Stimulated activated CD4-positive, alpha-beta T cell treated with anti-CD3 and anti-CD28 coated beads, Interleukin-2, amount 100 ng/mL, for 48 hours (primary cell): ENCODE measurements around the gene CYBC1.
A peak's percentile ranks its signal among the peaks of the same experiment; 100 is the strongest.
"Not testable (repeated sequence)": the region's sequence is repeated elsewhere in the genome, so short reads cannot be mapped to it uniquely, and the experiment has no call there.

ENCODE experiments used
- DNase-seq, 2 donors: peaks; one replicate each; pipeline ENCODE4 v3.0.0-alpha.2; 2020

Gene CYBC1

GRCh38 chr17:82433560-82434215 is 16.9 kb downstream of the CYBC1 start:
- no peak for DNase-seq

DNA sequence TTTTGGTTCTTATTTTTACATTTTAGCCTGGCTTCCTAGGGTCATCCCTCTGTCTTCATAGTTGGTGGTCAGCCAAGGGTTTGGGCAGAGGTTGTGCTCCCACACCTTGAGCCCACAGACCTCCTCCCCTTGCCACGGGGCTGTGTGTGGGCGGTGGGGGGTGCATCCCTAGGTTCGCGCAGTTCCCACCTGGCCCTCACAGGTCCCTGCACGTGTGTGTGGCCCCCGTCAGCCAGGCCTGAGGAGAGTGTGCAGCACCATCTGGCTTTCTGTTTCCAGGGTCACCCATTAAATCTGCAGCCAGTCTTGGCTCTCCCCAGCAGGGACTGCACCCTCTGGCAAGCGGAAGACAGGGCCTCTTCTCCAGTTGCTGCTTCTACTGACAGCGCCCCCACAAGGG is 18.5 kb downstream of the CYBC1 start:
- no peak for DNase-seq

DNA sequence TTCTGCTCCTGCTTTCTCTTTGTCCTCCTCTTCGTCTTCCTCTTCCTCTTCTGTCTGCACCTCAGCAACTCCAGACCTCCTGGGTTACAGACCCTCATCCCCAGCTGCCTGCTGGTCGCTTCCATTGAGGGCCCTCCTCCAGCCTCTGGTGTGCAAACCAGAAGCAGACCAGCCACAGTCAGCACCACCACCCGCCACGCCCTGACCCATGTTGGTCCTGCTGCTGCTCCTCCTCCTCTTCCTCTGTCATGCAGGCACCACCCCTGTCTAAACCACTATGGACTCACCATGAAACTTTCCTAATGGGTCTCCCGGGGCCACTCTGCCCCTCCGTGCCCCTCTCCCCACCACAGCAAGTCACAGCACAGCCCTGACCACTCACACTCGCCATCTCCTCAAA is 20.7 kb downstream of the CYBC1 start:
- no peak for DNase-seq

DNA sequence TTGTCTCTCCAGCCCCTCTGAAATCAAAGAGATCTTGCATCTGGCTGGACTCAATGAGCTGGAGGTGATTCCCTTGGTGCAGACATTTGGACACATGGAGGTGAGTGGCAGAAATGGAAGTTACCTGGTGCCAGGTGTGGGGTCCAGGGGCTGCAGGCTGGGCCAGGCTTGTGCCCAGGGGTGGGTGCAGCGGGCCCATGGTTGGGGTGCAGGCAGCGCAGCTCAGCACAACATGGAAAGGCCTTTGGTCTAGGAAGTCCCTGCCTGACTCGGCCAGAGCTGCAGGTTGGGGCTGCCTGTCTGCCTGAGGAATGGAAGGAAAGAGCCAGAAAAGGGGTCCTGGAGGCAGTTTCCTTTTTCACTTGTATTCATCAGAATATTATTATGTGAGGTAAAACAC is 22.0 kb downstream of the CYBC1 start:
- no peak for DNase-seq

DNA sequence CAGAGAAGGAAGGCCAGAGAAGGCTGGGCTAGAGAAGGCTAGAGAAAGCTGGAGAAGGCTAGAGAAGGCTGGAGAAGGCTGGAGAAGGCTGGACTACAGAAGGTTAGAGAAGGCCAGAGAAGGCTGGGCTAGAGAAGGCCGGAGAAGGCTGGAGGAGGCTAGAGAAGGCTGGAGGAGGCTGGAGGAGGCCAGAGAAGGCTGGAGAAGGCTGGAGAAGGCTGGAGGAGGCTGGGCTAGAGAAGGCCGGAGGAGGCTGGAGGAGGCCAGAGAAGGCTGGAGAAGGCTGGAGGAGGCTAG is 25.7 kb downstream of the CYBC1 start:
- no peak for DNase-seq

GRCh38 chr17:82424001-82424862 is 26.3 kb downstream of the CYBC1 start:
- DNase-seq: peak; percentile 60 to 69

DNA sequence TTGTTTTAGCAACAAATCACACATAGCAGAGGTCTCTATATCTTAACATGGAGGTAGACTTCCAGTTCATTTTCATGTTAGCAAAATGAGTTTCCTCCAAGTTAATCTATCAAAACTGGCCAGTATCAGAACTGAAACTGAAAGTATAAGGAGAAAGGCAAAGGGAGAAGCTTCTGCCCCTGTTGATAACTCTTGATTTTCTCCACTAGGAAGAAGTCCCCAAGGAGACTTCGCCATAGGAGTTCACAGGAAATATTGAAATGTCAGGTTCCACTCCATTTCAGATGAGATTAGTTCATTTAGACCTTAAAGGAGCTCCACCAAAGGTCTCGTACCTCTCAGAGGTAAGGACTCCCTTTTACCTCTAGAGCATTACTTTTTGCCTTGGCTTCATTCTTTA is 31.0 kb downstream of the CYBC1 start:
- DNase-seq: no peak

GRCh38 chr17:82418001-82418986 is 32.3 kb downstream of the CYBC1 start, which contains the start of the genes HEXD and OGFOD3:
TSS of gene HEXD (plus strand) at chr17:82418347. CDS start at chr17:82419800, 1,453 bp downstream.
TSS of gene OGFOD3 (minus strand) at chr17:82418586. CDS start at chr17:82418485, 101 bp downstream.
- peak; percentile 75 to 82 for DNase-seq

DNA sequence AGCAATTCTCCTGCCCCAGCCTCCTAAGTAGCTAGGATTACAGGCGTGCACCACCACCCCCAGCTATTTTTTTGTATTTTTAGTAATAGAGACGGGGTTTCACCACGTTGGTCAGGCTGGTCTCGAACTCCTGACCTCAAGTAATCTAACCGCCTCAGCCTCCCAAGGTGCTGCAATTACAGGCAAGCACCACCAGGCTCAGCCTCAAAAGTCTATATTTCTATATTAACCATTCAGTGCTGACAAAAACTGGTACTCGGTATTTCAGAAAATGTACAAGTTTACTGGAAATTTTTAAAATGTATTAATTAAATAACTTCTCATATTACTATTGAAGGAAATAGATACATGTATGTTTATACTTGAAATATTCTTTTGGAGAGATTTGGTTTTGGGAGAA is 33.8 kb downstream of the CYBC1 start:
- DNase-seq: peak in 1 of 2 donors; percentile 14

GRCh38 chr17:82416264-82416663 is 34.3 kb downstream of the CYBC1 start:
- DNase-seq: no peak

DNA sequence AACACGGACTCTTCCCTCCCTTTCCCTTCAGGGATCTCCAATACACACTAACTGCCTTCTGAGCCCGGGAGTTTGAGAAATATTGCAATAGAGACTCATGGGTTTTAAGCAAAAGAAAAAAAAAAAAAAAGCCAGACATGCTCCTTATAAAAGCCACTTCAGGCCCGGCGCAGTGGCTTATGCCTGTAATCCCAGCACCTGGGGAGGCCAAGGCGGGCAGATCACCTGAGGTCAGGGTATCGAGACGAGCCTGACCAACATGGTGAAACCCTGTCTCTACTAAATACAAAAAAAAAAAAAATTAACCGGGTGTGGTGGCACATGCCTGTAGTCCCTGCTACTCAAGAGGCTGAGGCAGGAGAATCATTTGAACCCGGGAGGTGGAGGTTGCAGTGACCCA is 34.8 kb downstream of the CYBC1 start:
- DNase-seq: no peak

DNA sequence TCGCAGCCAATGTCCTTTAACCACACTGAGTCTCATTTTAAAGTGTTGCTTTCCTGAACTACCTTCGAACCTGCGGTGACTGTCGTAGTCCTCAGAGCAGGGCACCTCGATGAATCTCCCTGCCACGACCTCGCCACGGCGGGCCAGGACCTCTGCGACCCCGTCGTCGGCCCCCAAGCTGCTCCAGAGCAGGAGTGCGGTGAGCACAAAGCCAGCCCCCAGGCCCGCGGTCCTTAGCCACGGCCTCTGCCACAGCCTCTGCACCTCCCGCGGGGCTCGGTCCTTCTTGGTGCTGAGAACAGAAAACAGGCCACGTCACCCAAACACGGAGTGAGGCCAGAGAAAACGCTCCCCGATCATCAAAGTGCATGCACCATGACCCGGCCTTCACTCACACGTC is 35.2 kb downstream of the CYBC1 start:
- DNase-seq: no peak

DNA sequence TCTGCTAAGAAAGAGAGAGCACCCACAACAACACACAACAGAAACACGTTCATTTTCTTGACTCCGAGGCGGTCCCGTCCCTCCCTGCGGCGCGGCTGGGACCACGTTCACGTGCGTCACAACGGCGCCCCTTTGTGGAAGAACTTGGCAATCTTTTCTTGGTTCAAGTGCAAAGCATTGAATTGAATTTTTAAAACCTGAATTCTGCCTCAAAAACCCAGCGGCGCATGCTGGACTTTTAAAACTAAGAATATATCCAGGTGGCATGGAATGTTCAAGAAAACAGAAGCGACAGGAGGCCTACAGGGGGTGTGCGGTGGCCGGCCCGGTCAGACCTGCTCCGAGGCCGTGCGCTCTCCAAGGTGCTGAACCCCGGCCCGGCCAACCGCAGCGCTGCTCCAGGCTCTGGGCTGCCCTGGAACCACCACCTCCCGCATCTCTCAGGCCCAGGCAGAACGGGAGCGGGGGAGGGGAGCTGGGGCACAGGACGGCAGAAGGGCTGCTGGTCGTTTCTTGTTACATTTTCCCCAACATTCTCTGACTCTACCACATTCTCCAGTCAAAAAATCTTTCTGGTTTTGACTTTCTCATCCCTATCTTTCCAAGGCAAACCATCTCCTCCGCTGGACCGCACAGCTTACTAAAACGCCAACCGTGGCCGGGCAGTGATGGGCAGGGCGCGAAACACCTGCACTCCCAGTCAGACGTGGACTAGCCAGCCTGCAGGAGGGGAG is 35.8 kb downstream of the CYBC1 start:
- DNase-seq: peak; percentile 70 to 71

DNA sequence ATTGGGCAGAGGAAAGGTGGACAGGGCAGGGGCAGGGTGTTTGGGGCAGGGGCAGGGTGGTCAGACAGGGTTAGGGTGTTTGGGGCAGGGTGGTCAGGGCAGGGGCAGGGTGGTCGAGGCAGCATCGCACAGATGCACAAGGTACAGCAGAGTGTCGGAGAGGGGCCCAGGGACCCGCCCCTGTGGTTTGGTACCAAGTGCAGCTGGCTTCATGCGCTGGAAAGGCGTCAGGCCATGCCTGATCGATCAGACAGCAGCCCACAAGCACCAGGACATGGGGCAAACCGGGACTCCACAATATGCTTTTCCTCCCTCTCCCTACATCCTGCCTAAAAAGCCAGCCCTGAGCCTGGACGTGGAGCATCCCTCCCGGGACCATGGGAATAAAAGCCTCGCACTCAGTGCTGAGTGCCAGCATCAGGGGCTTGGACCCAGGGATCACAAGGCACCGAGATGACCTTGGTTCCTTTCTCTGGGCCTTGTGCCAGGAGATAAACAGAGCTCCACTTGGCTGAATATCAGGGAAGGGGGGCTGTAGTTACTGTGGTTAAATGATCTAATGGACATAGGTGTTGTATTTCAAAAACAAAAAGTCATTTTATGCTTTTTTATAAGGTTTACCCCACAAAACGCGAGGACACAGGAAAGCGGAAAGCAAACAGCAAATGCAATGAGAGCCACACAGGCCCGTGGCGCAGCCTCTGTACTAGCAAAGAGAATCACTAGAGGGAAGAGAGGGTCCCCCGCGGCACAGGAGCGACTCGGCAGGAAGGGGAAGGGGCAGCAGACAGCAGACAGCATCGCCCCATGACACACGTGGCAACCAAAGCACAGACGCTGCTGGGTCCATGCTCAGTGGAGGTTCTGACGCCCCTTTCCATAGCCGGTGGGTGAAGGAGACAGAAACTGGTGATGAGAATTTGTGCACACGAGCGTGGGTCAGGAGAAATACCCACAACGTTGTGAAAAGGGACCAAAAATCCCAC is 37.7 kb downstream of the CYBC1 start:
- DNase-seq: no peak

GRCh38 chr17:82412081-82412480 is 38.5 kb downstream of the CYBC1 start:
- DNase-seq: not testable (repeated sequence)

- DNase-seq: no peak
Measured at GRCh38 chr17:82411396-82412053, 39.0 kb downstream of the CYBC1 start.

GRCh38 chr17:82410014-82410716 is 40.4 kb downstream of the CYBC1 start:
- no peak for DNase-seq

DNA sequence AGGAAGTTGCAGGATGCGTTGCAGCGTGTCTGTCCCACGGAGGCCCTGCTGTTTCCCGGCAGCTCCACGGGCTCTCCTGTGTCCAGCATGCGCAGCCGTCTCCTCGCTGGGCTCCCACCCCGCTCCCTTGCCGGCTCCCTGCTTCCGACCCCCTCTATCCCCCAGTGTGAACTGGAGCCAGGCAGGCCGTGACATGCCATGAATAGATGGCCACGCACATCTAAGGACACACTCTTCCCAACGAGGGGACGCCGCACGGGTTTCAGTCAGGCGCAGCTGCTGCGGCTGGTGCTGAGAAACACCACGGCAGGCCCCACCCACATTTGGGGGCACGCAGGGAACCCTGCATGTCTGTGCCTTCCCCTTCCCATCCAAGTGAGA is 41.6 kb downstream of the CYBC1 start:
- DNase-seq: no peak

DNA sequence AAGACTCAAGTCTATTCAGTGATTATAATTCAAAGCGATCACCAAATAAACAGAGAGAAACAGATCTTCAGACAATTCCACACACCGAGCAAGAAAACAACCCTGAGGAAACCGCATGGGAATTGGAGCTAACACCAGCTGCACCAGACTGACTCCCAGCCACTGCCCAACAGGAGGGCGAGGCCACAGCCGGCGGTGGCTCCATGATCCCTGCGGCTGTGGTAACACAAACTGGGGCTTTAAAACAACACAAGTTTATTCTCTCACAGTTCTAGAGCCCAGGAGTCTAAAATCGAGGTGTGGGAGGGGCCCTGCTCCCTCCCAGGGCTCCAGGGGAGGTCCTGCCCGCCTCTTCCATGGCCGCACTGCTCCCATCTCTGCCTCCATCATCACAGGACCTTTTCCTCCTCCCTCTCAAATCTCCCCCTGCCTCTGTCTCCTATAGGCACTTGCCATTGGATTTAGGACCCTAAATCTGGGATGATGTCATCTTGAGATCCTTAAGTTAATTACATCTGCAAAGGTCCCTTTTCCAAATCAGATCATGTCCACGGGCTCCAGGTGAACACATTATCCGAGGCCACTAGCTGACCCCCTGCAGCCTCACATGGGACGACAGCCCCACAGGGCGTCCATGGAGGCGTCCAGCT is 42.1 kb downstream of the CYBC1 start:
- no peak for DNase-seq
